ENCODE data around the gene AMY1C.
"Not testable (repeated sequence)": the region's sequence is repeated elsewhere in the genome, so short reads cannot be mapped to it uniquely, and the experiment has no call there.

The AMY1C gene

DNA sequence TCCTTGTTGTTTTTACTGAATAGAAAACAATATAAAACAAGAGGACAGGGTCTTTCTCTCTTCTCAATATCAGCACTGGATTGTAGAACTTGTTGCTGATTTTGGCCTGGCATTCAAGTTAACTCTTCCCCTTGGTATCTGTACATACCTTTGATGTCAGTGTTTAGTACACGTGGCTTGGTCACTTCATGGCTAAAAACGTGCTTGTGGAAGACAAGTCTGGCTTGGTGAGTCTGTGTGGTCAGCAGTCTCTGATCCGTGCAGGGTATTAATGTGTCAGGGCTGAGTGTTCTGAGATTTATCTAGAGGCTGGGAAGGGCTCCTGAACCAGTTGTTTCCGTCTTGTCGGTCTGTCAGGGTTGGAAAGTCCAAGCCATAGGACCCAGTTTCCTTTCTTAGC, at the start of gene AMY1C:
TSS of gene AMY1C (plus strand) at position 301 of the 400 bp plus-strand sequence. CDS start 572 bp downstream, outside the sequence.
- not testable (repeated sequence) for H3K27ac ChIP-seq; DNase-seq; H3K36me3 ChIP-seq; H3K9me3 ChIP-seq (ENCODE audit: severe bottlenecking); H3K27me3 ChIP-seq (ENCODE audit: insufficient read depth, low read depth, severe bottlenecking); H3K4me3 ChIP-seq (ENCODE audit: low read depth, low read length)

DNA sequence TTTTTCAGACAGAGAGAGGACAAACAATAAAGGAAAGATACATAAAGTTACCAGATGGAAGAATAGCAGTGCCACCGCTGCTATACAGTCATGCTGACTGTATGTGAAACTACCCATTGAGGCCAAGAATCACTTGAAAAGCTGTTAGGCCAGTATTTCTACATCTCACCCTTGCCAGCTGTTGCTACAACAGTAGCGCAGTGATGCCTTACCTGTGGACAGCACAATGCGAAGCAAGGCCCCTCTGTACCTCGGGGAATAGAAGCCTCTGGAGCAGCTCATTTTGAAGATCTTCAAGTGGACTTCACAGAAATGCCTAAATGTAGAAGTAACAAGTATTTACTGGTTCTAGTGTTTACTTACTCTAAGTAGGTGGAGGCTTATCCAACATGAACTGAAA, 49.0 kb upstream of the AMY1C start:
- not testable (repeated sequence) for DNase-seq; H3K27me3 ChIP-seq (ENCODE audit: insufficient read depth, low read depth, severe bottlenecking); H3K36me3 ChIP-seq; H3K27ac ChIP-seq; H3K9me3 ChIP-seq (ENCODE audit: severe bottlenecking); H3K4me3 ChIP-seq (ENCODE audit: low read depth, low read length)

DNA sequence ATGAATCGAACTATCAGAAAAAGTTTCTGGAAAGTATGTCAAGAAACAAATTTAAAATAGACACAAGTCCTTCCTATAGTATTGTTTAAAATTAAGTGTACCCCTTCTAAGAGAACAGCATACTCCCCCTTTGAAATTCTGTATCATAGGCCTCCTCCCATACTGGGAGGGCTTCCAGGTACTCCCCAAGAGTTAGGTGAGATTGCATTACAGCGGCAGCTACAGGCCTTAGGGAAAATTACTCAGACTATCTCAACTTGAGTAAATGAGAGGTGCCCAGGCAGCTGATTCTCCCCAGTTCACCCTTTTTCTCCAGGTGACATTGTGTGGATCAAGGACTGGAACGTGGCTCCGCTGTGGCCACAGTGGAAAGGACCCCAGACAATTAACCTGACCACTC, 48.4 kb upstream of the AMY1C start:
- DNase-seq; H3K27me3 ChIP-seq (ENCODE audit: insufficient read depth, low read depth, severe bottlenecking); H3K4me3 ChIP-seq (ENCODE audit: low read depth, low read length); H3K9me3 ChIP-seq (ENCODE audit: severe bottlenecking); H3K27ac ChIP-seq; H3K36me3 ChIP-seq: not testable (repeated sequence)

DNA sequence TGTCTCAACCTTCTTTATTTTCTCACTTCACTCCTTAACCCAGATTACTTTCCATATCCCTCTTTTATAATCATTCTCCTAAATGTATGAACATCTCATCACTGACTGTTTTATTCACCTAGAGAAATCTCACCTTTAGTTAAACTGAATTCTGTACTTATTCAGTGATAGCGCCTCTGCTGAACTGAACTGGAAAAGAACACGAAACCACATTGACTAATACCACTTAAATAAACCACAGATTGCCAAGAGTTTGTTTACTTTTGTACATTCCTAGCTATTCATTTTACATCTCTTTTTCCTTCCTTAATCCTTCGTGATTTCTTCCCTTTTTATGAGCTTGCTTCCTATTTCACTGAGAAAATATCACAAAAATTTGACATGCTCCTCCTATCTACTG, 42.0 kb upstream of the AMY1C start:
- not testable (repeated sequence) for DNase-seq; H3K36me3 ChIP-seq; H3K27me3 ChIP-seq (ENCODE audit: insufficient read depth, low read depth, severe bottlenecking); H3K4me3 ChIP-seq (ENCODE audit: low read depth, low read length); H3K27ac ChIP-seq; H3K9me3 ChIP-seq (ENCODE audit: severe bottlenecking)

DNA sequence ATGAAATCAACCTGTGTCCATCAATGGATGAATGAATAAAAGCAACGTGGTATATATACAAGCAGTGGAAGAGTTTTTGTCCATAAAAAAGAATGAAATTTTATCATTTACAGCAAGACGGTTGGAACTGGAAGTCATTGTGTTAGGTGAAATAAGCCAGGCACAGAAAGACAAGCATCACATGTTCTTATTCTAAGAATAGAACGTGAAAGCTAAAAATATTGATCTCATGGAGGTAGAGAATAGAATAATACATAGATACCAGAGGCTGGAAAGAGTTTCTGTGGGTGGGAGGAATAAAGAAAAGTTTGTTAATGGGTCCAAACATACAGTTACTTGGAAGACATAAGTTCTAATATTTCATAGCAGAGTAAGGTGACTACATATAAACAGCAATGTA, 39.3 kb upstream of the AMY1C start:
- not testable (repeated sequence) for H3K27ac ChIP-seq; H3K9me3 ChIP-seq (ENCODE audit: severe bottlenecking); H3K36me3 ChIP-seq; H3K4me3 ChIP-seq (ENCODE audit: low read depth, low read length); DNase-seq; H3K27me3 ChIP-seq (ENCODE audit: insufficient read depth, low read depth, severe bottlenecking)

DNA sequence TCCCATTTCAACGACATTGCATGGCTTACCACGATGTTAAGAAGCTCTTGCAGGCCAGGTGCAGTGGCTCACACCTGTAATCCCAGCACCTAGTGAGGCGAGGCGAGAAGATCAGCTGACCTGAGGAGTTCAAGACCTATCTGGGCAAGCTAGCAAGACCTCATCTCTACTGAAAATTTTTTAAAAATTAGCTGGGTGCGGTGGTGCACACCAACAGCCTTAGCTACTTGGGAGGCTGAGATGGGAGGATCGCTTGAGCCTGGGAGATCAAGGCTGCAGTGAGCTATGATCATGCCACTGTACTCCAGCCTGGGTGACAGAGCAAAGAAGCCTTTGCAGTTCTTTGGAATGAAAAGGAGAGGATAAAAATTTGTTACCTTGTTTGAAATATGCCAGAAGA, 32.3 kb upstream of the AMY1C start:
- not testable (repeated sequence) for DNase-seq; H3K27ac ChIP-seq; H3K36me3 ChIP-seq; H3K27me3 ChIP-seq (ENCODE audit: insufficient read depth, low read depth, severe bottlenecking); H3K9me3 ChIP-seq (ENCODE audit: severe bottlenecking); H3K4me3 ChIP-seq (ENCODE audit: low read depth, low read length)

DNA sequence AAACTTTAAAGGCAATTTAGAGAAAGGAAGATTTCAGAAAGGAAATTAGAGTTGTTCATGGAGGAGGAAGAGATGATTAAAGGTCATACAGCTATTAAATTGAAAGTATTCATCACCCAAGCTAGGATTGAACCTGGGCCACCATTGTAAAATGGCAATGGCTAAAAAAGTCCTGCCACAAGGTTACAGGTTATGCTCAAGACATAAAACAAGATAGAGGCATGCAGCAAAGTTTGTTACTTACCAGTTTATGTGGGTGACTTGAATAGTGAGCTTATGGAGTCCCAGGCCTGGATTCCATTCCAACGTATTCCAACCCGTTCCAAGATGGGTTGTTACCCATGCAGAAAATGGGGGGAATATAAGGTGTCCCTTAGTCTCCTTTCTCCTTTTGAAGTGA, 28.2 kb upstream of the AMY1C start:
- not testable (repeated sequence) for H3K36me3 ChIP-seq; H3K27me3 ChIP-seq (ENCODE audit: insufficient read depth, low read depth, severe bottlenecking); H3K4me3 ChIP-seq (ENCODE audit: low read depth, low read length); DNase-seq; H3K27ac ChIP-seq; H3K9me3 ChIP-seq (ENCODE audit: severe bottlenecking)

DNA sequence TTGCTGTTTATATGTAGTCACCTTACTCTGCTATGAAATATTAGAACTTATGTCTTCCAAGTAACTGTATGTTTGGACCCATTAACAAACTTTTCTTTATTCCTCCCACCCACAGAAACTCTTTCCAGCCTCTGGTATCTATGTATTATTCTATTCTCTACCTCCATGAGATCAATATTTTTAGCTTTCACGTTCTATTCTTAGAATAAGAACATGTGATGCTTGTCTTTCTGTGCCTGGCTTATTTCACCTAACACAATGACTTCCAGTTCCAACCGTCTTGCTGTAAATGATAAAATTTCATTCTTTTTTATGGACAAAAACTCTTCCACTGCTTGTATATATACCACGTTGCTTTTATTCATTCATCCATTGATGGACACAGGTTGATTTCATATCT, 14.4 kb upstream of the AMY1C start:
- not testable (repeated sequence) for H3K4me3 ChIP-seq (ENCODE audit: low read depth, low read length); H3K27ac ChIP-seq; DNase-seq; H3K9me3 ChIP-seq (ENCODE audit: severe bottlenecking); H3K27me3 ChIP-seq (ENCODE audit: insufficient read depth, low read depth, severe bottlenecking); H3K36me3 ChIP-seq

DNA sequence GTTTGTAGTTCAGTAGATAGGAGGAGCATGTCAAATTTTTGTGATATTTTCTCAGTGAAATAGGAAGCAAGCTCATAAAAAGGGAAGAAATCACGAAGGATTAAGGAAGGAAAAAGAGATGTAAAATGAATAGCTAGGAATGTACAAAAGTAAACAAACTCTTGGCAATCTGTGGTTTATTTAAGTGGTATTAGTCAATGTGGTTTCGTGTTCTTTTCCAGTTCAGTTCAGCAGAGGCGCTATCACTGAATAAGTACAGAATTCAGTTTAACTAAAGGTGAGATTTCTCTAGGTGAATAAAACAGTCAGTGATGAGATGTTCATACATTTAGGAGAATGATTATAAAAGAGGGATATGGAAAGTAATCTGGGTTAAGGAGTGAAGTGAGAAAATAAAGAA, 11.7 kb upstream of the AMY1C start:
- not testable (repeated sequence) for H3K9me3 ChIP-seq (ENCODE audit: severe bottlenecking); H3K27me3 ChIP-seq (ENCODE audit: insufficient read depth, low read depth, severe bottlenecking); DNase-seq; H3K36me3 ChIP-seq; H3K27ac ChIP-seq; H3K4me3 ChIP-seq (ENCODE audit: low read depth, low read length)

DNA sequence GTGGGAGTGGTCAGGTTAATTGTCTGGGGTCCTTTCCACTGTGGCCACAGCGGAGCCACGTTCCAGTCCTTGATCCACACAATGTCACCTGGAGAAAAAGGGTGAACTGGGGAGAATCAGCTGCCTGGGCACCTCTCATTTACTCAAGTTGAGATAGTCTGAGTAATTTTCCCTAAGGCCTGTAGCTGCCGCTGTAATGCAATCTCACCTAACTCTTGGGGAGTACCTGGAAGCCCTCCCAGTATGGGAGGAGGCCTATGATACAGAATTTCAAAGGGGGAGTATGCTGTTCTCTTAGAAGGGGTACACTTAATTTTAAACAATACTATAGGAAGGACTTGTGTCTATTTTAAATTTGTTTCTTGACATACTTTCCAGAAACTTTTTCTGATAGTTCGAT, 5.2 kb upstream of the AMY1C start:
- H3K4me3 ChIP-seq (ENCODE audit: low read depth, low read length); H3K27ac ChIP-seq; H3K27me3 ChIP-seq (ENCODE audit: insufficient read depth, low read depth, severe bottlenecking); H3K36me3 ChIP-seq; DNase-seq; H3K9me3 ChIP-seq (ENCODE audit: severe bottlenecking): not testable (repeated sequence)

DNA sequence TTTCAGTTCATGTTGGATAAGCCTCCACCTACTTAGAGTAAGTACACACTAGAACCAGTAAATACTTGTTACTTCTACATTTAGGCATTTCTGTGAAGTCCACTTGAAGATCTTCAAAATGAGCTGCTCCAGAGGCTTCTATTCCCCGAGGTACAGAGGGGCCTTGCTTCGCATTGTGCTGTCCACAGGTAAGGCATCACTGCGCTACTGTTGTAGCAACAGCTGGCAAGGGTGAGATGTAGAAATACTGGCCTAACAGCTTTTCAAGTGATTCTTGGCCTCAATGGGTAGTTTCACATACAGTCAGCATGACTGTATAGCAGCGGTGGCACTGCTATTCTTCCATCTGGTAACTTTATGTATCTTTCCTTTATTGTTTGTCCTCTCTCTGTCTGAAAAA, 4.7 kb upstream of the AMY1C start:
- H3K27me3 ChIP-seq (ENCODE audit: insufficient read depth, low read depth, severe bottlenecking); H3K27ac ChIP-seq; H3K36me3 ChIP-seq; DNase-seq; H3K4me3 ChIP-seq (ENCODE audit: low read depth, low read length); H3K9me3 ChIP-seq (ENCODE audit: severe bottlenecking): not testable (repeated sequence)

DNA sequence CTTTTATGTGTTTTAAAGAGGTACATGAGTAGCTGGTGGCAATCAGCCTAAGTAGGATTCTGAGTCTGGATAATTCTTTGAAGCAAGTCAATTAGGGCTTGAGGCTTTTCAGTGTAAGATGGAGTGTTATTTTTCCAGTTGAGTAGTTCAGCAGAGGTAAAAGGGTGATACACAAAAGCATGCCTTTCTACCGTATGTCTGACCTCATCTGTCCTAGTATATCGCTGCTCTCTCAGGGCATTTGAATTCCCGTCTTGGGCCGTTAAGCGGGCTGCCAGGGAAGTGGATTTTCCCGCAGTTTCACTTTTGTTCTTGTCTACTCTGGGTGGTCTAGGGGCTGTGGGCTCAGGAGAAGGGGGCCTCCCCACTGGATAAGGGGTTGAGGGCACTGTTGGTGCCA, 1.4 kb upstream of the AMY1C start:
- not testable (repeated sequence) for H3K4me3 ChIP-seq (ENCODE audit: low read depth, low read length); DNase-seq; H3K27me3 ChIP-seq (ENCODE audit: insufficient read depth, low read depth, severe bottlenecking); H3K36me3 ChIP-seq; H3K27ac ChIP-seq; H3K9me3 ChIP-seq (ENCODE audit: severe bottlenecking)
